ENCODE data around the gene MYH15. TPM values are rescaled to one million over a fixed set of nuclear protein-coding genes. Genes with fewer than 3 reads are reported as not detected.

The MYH15 gene
- polyA plus RNA-seq, 1 donor from 2014 or later = 0.71 TPM

DNA sequence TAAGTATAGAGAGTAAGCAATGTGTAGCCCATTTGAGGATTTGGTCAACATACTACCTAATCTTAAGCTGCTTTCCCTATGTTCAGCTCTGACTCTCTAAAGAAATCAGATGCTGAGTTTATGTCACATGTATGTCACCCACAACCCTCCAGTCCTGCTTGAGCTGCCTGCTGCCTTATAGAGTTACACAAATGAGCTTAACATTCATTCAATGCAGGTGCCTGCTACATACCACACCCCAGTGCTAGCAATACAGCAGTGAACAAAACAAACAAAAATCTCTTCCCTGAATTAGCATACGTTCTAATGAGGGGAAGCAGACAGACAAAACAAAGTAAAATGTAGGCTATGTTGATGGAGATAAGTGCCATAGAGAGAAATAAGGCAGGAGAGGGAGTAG, 121.0 kb downstream of the MYH15 start:
- no peaks in the 10 kb centered on the region for H3K9me3 ChIP-seq (ENCODE audit: low read length)
- H3K27me3 ChIP-seq (ENCODE audit: insufficient read depth, low read depth, low read length) = no peaks in the 10 kb centered on the region
- no peaks in the 10 kb centered on the region for H3K36me3 ChIP-seq (ENCODE audit: insufficient read depth, low read length)
- H3F3A ChIP-seq (ENCODE audit: insufficient read depth, low read length, poor library complexity, severe bottlenecking) = no peaks in the 10 kb centered on the region
- no peaks in the 10 kb centered on the region for H4K20me1 ChIP-seq (ENCODE audit: insufficient read depth)
- H3K27ac ChIP-seq (ENCODE audit: low read length) = no peak overlapping the region
- no peak overlapping the region for H2AFZ ChIP-seq (ENCODE audit: low read depth, low read length)
- no peaks in the 10 kb centered on the region for H3K79me2 ChIP-seq (replicated peaks; ENCODE audit: insufficient read depth, low read length)
- TF ChIP-seq POLR2AphosphoS5 (IDR thresholded peaks at IDR 0.05) (no peak), REST (IDR thresholded peaks at IDR 0.05; ENCODE audit: borderline replicate concordance) (no peak), SMC3 (conservative IDR thresholded peaks at IDR 0.05; ENCODE audit: poor library complexity) (no peak), TAF1 (IDR thresholded peaks at IDR 0.05; ENCODE audit: low read depth) (no peak), EZH2 (IDR thresholded peaks at IDR 0.05; ENCODE audit: borderline replicate concordance, insufficient read depth, low read length, poor library complexity, severe bottlenecking) (no peak), MXI1 (conservative IDR thresholded peaks at IDR 0.05; ENCODE audit: poor library complexity, severe bottlenecking) (no peak), RAD21 (conservative IDR thresholded peaks at IDR 0.05) (no peak), EP300 (conservative IDR thresholded peaks at IDR 0.05; ENCODE audit: poor library complexity, severe bottlenecking) (no peak)
- TF ChIP-seq, protein P1, sequence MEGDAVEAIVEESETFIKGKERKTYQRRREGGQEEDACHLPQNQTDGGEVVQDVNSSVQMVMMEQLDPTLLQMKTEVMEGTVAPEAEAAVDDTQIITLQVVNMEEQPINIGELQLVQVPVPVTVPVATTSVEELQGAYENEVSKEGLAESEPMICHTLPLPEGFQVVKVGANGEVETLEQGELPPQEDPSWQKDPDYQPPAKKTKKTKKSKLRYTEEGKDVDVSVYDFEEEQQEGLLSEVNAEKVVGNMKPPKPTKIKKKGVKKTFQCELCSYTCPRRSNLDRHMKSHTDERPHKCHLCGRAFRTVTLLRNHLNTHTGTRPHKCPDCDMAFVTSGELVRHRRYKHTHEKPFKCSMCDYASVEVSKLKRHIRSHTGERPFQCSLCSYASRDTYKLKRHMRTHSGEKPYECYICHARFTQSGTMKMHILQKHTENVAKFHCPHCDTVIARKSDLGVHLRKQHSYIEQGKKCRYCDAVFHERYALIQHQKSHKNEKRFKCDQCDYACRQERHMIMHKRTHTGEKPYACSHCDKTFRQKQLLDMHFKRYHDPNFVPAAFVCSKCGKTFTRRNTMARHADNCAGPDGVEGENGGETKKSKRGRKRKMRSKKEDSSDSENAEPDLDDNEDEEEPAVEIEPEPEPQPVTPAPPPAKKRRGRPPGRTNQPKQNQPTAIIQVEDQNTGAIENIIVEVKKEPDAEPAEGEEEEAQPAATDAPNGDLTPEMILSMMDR (IDR thresholded peaks at IDR 0.05; ENCODE audit: poor library complexity, severe bottlenecking) = no peak
- H3K9me2 ChIP-seq (ENCODE audit: insufficient read depth, low read length) = no peaks in the 10 kb centered on the region
- no peak overlapping the region for H3K9ac ChIP-seq (ENCODE audit: low read length)
- no peak overlapping the region for H3K4me2 ChIP-seq (ENCODE audit: low read length)
- no peak overlapping the region for H3K4me3 ChIP-seq (ENCODE audit: low read length)

GRCh38 chr3:108388136-108389132, 122.0 kb downstream of the MYH15 start:
- Histone ChIP-seq H3K4me2 (ENCODE audit: low read length) (no peak overlapping the region), H3K27ac (ENCODE audit: low read length) (no peak overlapping the region)

More at GRCh38 chr3:108388136-108389132, 122.0 kb downstream of the MYH15 start:
- no peaks in the 10 kb centered on the region for H4K20me1 ChIP-seq (ENCODE audit: insufficient read depth)
- no peak overlapping the region for H2AFZ ChIP-seq (ENCODE audit: low read depth, low read length)
- no peaks in the 10 kb centered on the region for H3K36me3 ChIP-seq (ENCODE audit: insufficient read depth, low read length)
- no peaks in the 10 kb centered on the region for H3K9me2 ChIP-seq (ENCODE audit: insufficient read depth, low read length)
- no peak for TF ChIP-seq EZH2 (IDR thresholded peaks at IDR 0.05; ENCODE audit: borderline replicate concordance, insufficient read depth, low read length, poor library complexity, severe bottlenecking)
- TF ChIP-seq RAD21 (conservative IDR thresholded peaks at IDR 0.05) = no peak
- TF ChIP-seq, protein P1 (IDR thresholded peaks at IDR 0.05; ENCODE audit: poor library complexity, severe bottlenecking) = no peak
- no peak for TF ChIP-seq EP300 (conservative IDR thresholded peaks at IDR 0.05; ENCODE audit: poor library complexity, severe bottlenecking)
- no peak for TF ChIP-seq REST (IDR thresholded peaks at IDR 0.05; ENCODE audit: borderline replicate concordance)
- TF ChIP-seq SMC3 (conservative IDR thresholded peaks at IDR 0.05; ENCODE audit: poor library complexity) = no peak
- TF ChIP-seq TAF1 (IDR thresholded peaks at IDR 0.05; ENCODE audit: low read depth) = no peak
- no peak for TF ChIP-seq MXI1 (conservative IDR thresholded peaks at IDR 0.05; ENCODE audit: poor library complexity, severe bottlenecking)
- no peak for TF ChIP-seq POLR2AphosphoS5 (IDR thresholded peaks at IDR 0.05)
- no peaks in the 10 kb centered on the region for H3F3A ChIP-seq (ENCODE audit: insufficient read depth, low read length, poor library complexity, severe bottlenecking)
- no peaks in the 10 kb centered on the region for H3K27me3 ChIP-seq (ENCODE audit: insufficient read depth, low read depth, low read length)
- no peaks in the 10 kb centered on the region for H3K9me3 ChIP-seq (ENCODE audit: low read length)
- H3K9ac ChIP-seq (ENCODE audit: low read length) = no peak overlapping the region
- H3K4me3 ChIP-seq (ENCODE audit: low read length) = no peak overlapping the region
- no peaks in the 10 kb centered on the region for H3K79me2 ChIP-seq (replicated peaks; ENCODE audit: insufficient read depth, low read length)
